Hepatocyte (in vitro differentiated cells): Measurements from ENCODE around the gene COLQ. TPM values are rescaled to one million over a fixed set of nuclear protein-coding genes. Genes with fewer than 3 reads are reported as not detected.

Source experiments
- DNase-seq: peaks from one replicate; pipeline ENCODE4 v3.0.0-alpha.2; 2016; ENCODE audit warnings: low spot score
- H2AFZ ChIP-seq: fragments of 200-600 bp; sonication (generic); 2 replicates; pipeline ENCODE4 v1.6.0; 2016; ENCODE audit warnings: antibody characterized with exemption, mild to moderate bottlenecking
- H3K27ac ChIP-seq: fragments of 200-600 bp; sonication (generic); 2 replicates; pipeline ENCODE4 v1.5.1; 2016; ENCODE audit warnings: mild to moderate bottlenecking
- H3K27me3 ChIP-seq: fragments of 200-600 bp; sonication (generic); 2 replicates; pipeline ENCODE4 v1.6.1; 2016
- H3K36me3 ChIP-seq: fragments of 200-600 bp; sonication (generic); replicated peaks from 2 replicates; pipeline ENCODE4 v1.5.1; 2016; ENCODE audit warnings: low read depth; ENCODE audit not compliant: insufficient read depth
- H3K4me1 ChIP-seq: fragments of 200-600 bp; sonication (generic); 2 replicates; pipeline ENCODE4 v1.5.1; 2016; ENCODE audit warnings: mild to moderate bottlenecking, moderate library complexity; ENCODE audit not compliant: insufficient read depth
- H3K4me2 ChIP-seq: fragments of 200-600 bp; sonication (generic); 2 replicates; pipeline ENCODE4 v1.6.0; 2016
- H3K4me3 ChIP-seq: fragments of 200-600 bp; sonication (generic); 2 replicates; pipeline ENCODE4 v1.5.1; 2016; ENCODE audit warnings: mild to moderate bottlenecking
- H3K79me2 ChIP-seq: fragments of 200-600 bp; sonication (generic); 2 replicates; pipeline ENCODE4 v1.6.0; 2017; ENCODE audit warnings: mild to moderate bottlenecking
- H3K9me2 ChIP-seq: fragments of 200-600 bp; sonication (generic); replicated peaks from 2 replicates; pipeline ENCODE4 v1.6.0; 2017; ENCODE audit warnings: mild to moderate bottlenecking; ENCODE audit not compliant: insufficient read depth
- H3K9me3 ChIP-seq: fragments of 200-600 bp; sonication (generic); 2 replicates; pipeline ENCODE4 v1.5.1; 2016; ENCODE audit warnings: low read depth, mild to moderate bottlenecking
- H4K20me1 ChIP-seq: fragments of 200-600 bp; sonication (generic); 2 replicates; pipeline ENCODE4 v1.6.0; 2016; ENCODE audit warnings: mild to moderate bottlenecking; ENCODE audit not compliant: insufficient read depth, poor library complexity, severe bottlenecking
- EZH2 ChIP-seq: fragments of 200-600 bp; sonication (generic); IDR thresholded peaks from 2 replicates; pipeline ENCODE4 v1.6.1; 2016; ENCODE audit warnings: antibody characterized with exemption, mild to moderate bottlenecking, borderline replicate concordance
- EZH2phosphoT487 ChIP-seq: fragments of 200-600 bp; sonication (generic); IDR thresholded peaks from one replicate; pipeline ENCODE4 v1.6.1; 2018; ENCODE audit warnings: antibody characterized with exemption, mild to moderate bottlenecking, low read depth, moderate library complexity; ENCODE audit not compliant: unreplicated experiment, severe bottlenecking
- WGBS: methylation state at CpG from one replicate; pipeline ENCODE4 v1.1.6; 2016; ENCODE audit warnings: low lambda C conversion rate; ENCODE audit errors: missing lambda C conversion rate; 5-methylcytosine and 5-hydroxymethylcytosine counted together
- polyA plus RNA-seq: library from polyadenylated mRNA; unstranded; fragments of >200 nt; fragmentation: Nextera tagmentation; extraction: Ambion mirVana; gene quantifications from 2 replicates; pipeline ENCODE4 v1.2.1, GENCODE V29; 2016
- total RNA-seq: library from RNA; depleted of rRNA; stranded (reverse); fragments of >200 nt; gene quantifications from 2 replicates; pipeline ENCODE4 v1.2.3, GENCODE V29; 2014
- TF ChIP-seq, protein P1 (sequence below): fragments of 200-600 bp; sonication (generic); IDR thresholded peaks from 2 replicates; pipeline ENCODE4 v1.5.1; 2016; ENCODE audit warnings: antibody characterized with exemption, mild to moderate bottlenecking; ENCODE audit not compliant: poor library complexity

The COLQ gene
- total and polyA plus RNA-seq, 2 experiments from 2014 or later: 0.27 to 0.73 TPM

DNA sequence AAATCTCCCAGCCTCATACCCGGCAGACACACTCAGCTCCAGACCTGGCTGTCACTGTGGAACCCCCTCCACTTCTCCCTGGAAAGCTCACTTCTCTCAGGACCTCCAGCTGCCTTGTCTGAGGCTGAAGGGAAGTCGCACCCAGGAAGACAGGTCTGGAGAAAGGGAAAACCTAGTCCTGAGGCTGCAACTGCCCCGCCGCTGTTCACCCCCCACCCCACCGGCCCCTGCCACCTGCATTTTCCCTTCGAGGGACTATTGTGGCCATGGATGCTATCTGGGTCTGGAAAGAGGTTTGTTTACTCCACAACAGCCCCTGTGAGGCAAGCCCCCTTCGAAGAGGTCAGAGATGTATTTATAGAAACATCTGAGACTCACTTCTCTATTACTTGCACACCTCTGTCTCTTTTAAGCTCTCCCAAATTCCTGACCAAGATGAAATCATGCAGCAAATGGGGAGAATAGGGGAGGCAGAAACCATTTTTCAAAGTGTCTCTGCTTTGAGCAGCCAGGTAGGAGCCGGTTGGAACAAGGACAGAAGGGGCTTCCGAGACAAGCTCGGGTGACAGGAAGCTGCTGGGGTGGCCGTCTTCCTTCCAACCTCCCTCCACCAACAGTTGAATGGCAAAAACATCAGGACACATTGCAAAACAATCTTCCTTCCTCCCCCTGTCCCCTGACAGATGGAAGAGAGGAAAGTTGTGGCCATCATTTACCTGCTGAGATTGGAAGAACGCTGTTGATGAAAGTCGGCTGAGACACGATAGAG is 518 bp downstream of the COLQ start:
- DNase-seq: no peak
- 52% methylated on average over 14 of the region's 14 CpGs for WGBS
- Histone ChIP-seq H3K4me3 (no peak overlapping the region), H3K27ac (no peak overlapping the region), H3K36me3 (no peaks in the 10 kb centered on the region), H3K4me1 (peaks cover 5% of the 10 kb centered on the region), H3K4me2 (peak overlapping the region; percentile 49), H3K27me3 (no peaks in the 10 kb centered on the region), H4K20me1 (no peaks in the 10 kb centered on the region), H3K9me2 (no peaks in the 10 kb centered on the region), H3K9me3 (no peaks in the 10 kb centered on the region), H2AFZ (no peak overlapping the region), H3K79me2 (no peaks in the 10 kb centered on the region)
- no peak for TF ChIP-seq EZH2
- no peak for TF ChIP-seq EZH2phosphoT487
- TF ChIP-seq, protein P1, sequence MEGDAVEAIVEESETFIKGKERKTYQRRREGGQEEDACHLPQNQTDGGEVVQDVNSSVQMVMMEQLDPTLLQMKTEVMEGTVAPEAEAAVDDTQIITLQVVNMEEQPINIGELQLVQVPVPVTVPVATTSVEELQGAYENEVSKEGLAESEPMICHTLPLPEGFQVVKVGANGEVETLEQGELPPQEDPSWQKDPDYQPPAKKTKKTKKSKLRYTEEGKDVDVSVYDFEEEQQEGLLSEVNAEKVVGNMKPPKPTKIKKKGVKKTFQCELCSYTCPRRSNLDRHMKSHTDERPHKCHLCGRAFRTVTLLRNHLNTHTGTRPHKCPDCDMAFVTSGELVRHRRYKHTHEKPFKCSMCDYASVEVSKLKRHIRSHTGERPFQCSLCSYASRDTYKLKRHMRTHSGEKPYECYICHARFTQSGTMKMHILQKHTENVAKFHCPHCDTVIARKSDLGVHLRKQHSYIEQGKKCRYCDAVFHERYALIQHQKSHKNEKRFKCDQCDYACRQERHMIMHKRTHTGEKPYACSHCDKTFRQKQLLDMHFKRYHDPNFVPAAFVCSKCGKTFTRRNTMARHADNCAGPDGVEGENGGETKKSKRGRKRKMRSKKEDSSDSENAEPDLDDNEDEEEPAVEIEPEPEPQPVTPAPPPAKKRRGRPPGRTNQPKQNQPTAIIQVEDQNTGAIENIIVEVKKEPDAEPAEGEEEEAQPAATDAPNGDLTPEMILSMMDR: no peak

DNA sequence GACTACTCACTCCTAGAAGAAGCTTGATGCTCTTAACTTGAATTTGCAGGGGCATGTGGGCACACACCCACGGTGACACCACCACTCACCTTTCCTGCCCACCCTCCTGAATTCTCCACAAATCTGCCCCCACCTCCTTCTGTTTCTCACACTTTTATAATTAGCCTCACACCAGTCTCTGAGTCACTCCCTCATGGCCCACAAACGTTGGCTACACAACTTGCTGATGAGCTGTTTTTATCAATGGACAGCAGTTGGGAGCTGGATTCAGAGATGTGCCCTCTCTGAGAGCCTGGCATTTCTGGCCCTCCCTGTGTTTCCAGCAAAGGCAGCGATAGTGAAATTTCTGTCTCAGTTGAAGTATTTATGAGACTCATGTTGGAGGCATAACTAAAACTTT is 1.3 kb downstream of the COLQ start:
- Histone ChIP-seq H3K27ac (no peak overlapping the region), H3K79me2 (no peaks in the 10 kb centered on the region), H3K9me2 (no peaks in the 10 kb centered on the region), H3K4me3 (no peak overlapping the region), H3K36me3 (no peaks in the 10 kb centered on the region), H2AFZ (no peak overlapping the region), H3K4me2 (no peak overlapping the region), H3K4me1 (peaks cover 5% of the 10 kb centered on the region), H3K9me3 (no peaks in the 10 kb centered on the region), H3K27me3 (no peaks in the 10 kb centered on the region), H4K20me1 (no peaks in the 10 kb centered on the region)
- TF ChIP-seq EZH2: no peak
- TF ChIP-seq EZH2phosphoT487: no peak
- TF ChIP-seq, protein P1: no peak
- 60% methylated on average over 3 of the region's 3 CpGs for WGBS
- DNase-seq: no peak

DNA sequence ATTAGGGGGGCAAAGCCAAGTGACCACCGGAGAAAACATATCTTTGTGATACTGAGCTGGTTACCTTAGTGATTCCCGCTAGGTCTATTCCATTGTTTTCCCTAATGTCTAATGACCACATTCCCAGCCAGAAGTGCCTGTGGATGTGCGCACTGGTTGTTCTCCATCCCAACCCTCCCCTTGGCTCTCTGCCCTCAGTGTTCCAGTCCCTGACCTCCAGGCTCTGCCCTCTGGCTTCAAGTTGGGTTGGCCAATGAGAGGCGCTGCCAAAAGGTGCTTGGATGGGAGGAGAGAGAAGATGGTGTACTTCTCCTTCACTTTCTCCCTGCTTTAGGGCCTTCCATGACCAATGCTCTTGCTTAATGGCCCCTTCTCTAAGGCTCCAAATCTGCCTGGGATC is 2.4 kb downstream of the COLQ start:
- Histone ChIP-seq H3K9me2 (no peaks in the 10 kb centered on the region), H2AFZ (no peak overlapping the region)
- WGBS: 95% methylated on average over 4 of the region's 4 CpGs

More for the DNA sequence above, 2.4 kb downstream of the COLQ start:
- Histone ChIP-seq H3K27ac (no peak overlapping the region), H4K20me1 (no peaks in the 10 kb centered on the region), H3K4me1 (peaks cover 5% of the 10 kb centered on the region), H3K4me2 (no peak overlapping the region), H3K9me3 (no peaks in the 10 kb centered on the region), H3K79me2 (no peaks in the 10 kb centered on the region), H3K36me3 (no peaks in the 10 kb centered on the region), H3K27me3 (no peaks in the 10 kb centered on the region), H3K4me3 (no peak overlapping the region)
- no peak for TF ChIP-seq EZH2
- TF ChIP-seq, protein P1: no peak
- no peak for TF ChIP-seq EZH2phosphoT487
- no peak for DNase-seq
